ENCODE measurements around the gene DUSP5.

DNA sequence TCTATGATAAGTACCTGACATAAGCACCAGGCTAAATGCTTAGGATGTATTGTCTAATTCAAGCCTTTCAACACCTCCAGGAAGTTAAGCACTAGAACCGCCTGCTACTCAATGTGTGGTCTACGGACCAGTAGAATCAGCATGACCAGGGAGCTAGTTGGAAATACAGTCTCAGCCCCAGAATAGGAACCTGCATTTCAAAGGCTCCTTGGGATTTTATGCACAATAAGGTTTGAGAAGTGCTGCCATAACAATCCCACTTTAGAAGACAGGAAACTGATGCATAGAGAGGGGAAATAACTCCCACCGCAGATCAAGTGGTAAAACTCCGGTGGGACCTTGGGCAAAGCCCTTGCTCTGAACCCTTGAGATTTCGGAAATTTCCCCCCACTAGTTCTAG lies 8.8 kb upstream of the DUSP5 start:
- TF ChIP-seq, protein P1, sequence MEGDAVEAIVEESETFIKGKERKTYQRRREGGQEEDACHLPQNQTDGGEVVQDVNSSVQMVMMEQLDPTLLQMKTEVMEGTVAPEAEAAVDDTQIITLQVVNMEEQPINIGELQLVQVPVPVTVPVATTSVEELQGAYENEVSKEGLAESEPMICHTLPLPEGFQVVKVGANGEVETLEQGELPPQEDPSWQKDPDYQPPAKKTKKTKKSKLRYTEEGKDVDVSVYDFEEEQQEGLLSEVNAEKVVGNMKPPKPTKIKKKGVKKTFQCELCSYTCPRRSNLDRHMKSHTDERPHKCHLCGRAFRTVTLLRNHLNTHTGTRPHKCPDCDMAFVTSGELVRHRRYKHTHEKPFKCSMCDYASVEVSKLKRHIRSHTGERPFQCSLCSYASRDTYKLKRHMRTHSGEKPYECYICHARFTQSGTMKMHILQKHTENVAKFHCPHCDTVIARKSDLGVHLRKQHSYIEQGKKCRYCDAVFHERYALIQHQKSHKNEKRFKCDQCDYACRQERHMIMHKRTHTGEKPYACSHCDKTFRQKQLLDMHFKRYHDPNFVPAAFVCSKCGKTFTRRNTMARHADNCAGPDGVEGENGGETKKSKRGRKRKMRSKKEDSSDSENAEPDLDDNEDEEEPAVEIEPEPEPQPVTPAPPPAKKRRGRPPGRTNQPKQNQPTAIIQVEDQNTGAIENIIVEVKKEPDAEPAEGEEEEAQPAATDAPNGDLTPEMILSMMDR (conservative IDR thresholded peaks at IDR 0.05 in 1 of 2, IDR thresholded peaks at IDR 0.05 in 1 of 2; ENCODE audit: extremely low read depth in 1 of 2, insufficient read depth in 1 of 2, low read depth in 1 of 2, low read length in 2 of 2), result no peak
- no peak for TF ChIP-seq EZH2 (IDR thresholded peaks at IDR 0.05; ENCODE audit: borderline replicate concordance, low read length)

All from mammary epithelial cell (primary cell).